IPS-18c (cell line): ENCODE data around the gene GSTM1.
A peak's percentile ranks its signal among the peaks of the same experiment; 100 is the strongest.
"Not testable (repeated sequence)": the region's sequence is repeated elsewhere in the genome, so short reads cannot be mapped to it uniquely, and the experiment has no call there.

Source experiments
- H3K4me3 ChIP-seq: 2 replicates; pipeline ENCODE4 v1.7.0; 2013; ENCODE audit warnings: low read depth, mild to moderate bottlenecking, low read length, moderate library complexity; ENCODE audit not compliant: insufficient read depth
- H3K9me3 ChIP-seq: one replicate; pipeline ENCODE4 v1.6.1; 2013; ENCODE audit warnings: mild to moderate bottlenecking, low read length, moderate library complexity; ENCODE audit not compliant: control insufficient read depth, insufficient read depth

Gene GSTM1

DNA sequence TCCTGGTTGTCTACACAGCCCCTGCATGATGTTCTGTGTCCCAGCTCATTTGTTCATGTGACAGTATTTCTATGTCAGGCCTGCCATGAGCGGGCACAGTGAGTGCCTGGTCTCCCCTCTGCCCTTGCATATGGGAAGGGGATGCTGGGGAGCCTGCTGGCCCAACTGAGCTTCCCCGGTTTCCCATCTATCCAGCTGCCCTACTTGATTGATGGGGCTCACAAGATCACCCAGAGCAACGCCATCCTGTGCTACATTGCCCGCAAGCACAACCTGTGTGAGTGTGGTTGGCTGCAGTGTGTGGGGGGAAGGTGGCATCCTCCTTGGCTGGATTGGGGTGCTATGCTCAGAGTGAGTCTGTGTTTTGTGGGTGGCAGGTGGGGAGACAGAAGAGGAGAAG, 30.2 kb upstream of the GSTM1 start:
- Histone ChIP-seq H3K9me3 (peaks cover 2% of the 10 kb centered on the region), H3K4me3 (no peak overlapping the region)

DNA sequence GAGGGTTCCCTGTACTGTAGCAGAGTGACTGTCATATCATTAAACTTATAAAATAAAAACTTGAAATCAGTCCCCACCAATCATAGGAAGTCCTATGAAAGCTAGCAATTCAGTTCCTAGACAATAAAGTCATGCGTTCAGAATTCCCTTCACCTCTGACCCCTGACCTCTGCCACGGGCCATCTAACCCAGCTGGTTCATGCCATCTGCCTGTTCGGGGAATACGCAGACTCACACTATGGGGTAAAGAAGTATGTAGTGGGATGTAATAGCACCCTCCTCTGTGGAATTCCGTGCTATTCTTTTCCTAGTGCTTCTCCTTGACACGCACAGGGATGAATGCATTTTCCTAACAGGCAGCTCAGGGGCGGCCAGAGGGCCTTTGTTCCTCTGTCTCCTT, 29.6 kb upstream of the GSTM1 start:
- H3K4me3 ChIP-seq, result no peak overlapping the region

DNA sequence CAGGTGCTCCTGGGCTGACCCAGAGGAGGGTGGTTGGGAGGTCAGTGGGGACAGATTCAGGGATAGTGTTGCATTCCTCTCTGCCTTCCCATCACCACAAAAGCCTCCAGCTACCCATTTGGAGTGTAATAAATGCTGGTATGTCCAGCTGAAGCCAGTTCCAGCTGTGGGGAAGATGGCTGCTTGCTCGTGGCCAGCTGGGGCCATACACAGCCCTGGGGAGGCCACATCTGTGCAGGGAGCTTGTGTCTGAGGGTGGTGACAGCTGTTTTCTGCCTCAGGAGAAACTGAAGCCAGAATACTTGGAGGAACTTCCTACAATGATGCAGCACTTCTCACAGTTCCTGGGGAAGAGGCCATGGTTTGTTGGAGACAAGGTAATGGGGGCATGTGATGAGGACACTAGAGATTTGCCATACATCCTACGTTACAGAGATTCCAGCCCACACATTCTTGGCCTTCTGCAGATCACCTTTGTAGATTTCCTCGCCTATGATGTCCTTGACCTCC, 29.0 kb upstream of the GSTM1 start:
- Histone ChIP-seq H3K4me3 (no peak overlapping the region), H3K9me3 (peaks cover 2% of the 10 kb centered on the region)

More for the DNA sequence above, 29.6 kb upstream of the GSTM1 start:
- H3K9me3 ChIP-seq, result peaks cover 2% of the 10 kb centered on the region

DNA sequence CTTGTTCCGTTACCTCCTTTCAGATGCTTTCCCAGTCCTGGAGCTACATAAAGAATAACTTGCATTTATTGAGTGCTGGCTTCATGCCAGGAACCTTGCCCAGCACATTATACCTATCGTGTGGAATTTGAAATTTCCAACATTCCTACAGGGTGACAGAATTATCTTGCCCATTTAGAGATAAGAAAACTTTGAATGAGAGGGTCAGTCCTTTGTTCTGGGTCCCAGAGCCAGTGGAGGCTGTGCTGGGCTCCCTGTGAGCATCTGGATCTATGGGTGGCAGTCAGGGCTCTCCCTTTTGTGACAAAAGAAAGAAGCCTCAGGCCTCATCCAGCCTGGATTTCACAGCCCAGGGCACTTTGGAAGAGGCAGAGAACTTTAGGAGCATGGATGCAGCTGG, 28.5 kb upstream of the GSTM1 start:
- H3K4me3 ChIP-seq, result no peak overlapping the region

DNA sequence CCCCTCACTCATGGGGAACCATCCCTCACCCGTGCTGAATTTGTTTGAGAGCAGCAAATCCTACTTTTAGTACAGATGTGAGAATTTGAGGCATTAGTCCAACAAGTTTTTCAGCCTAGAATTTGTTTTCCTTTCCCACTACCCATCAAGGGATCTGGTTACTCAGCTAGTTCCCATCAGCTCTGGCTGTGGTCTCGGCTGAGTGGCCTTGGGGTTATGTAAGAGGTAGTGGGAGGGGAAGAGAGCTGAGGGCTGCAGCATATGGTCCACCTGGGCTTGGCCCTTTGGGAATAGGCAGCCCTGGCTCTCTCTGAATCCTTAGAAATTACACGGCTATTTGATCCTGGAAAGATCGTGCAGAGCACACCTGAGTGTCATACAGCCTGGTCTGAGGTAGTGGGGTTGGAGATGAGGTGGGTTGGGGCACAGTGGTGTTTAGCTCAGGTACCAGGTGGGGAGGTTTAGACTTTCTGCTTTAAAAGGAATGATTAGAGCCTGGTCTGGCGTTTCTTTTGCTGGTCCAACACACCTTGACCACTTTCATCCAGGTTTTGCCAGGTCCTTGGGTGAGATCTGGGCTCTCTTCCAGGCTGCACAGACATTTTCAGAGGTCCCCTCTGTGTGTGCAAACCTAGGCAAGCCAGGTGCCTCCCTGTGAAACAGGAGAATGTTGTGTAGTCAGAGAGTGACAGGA, 27.5 kb upstream of the GSTM1 start:
- H3K9me3 ChIP-seq, result peaks cover 2% of the 10 kb centered on the region
- H3K4me3 ChIP-seq, result no peak overlapping the region

More for the DNA sequence above, 28.5 kb upstream of the GSTM1 start:
- H3K9me3 ChIP-seq, result peaks cover 2% of the 10 kb centered on the region

DNA sequence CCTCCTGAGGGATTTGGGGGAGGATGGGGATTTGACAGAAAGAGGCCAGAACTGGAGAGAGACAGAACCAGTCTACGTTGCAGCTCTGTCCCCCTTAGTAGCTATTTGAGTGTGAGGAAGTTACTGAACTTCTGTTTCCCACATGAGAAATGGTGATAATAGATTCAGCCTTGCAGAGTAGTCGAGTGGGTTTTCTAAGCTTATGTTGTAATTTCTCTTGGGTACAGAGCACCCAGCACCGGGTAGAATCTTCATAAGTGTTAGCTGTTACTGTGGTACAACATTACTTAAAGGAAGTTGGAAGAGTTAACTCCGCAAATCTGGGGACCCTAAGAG, 27.0 kb upstream of the GSTM1 start:
- H3K4me3 ChIP-seq, H3K9me3 ChIP-seq: not testable (repeated sequence)

DNA sequence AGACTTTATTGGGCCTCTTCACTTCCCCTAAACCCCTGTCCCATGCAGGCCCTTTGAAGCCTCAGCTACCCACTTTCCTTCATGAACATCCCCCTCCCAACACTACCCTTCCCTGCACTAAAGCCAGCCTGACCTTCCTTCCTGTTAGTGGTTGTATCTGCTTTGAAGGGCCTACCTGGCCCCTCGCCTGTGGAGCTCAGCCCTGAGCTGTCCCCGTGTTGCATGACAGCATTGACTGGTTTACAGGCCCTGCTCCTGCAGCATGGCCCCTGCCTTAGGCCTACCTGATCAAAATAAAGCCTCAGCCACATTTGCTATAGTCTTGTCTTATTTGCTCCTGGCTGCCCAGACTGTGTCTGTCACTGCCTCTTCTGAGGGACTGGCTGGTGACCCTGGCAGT, 26.2 kb upstream of the GSTM1 start:
- H3K4me3 ChIP-seq, result no peak overlapping the region
- H3K9me3 ChIP-seq, result peaks cover 2% of the 10 kb centered on the region

DNA sequence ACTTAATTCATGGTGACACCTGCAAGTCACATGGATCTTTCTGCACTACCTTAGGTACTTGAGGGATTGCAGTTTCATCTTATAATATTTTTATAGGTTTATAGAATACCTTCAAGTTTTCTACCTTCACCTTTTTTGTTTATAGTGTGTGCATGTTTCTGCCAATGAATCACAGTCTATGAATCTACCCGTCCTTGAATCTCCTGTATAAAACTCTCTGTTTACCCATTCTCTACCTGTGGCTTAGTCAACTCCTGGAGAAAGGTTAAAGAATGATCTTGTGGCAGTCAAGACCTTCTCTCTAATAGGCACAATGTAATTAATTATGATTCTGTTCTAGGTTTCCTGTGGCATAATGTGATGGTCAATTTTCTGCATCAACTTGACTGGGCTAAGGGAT, 22.9 kb upstream of the GSTM1 start:
- no peak overlapping the region for H3K4me3 ChIP-seq
- peaks cover 2% of the 10 kb centered on the region for H3K9me3 ChIP-seq

DNA sequence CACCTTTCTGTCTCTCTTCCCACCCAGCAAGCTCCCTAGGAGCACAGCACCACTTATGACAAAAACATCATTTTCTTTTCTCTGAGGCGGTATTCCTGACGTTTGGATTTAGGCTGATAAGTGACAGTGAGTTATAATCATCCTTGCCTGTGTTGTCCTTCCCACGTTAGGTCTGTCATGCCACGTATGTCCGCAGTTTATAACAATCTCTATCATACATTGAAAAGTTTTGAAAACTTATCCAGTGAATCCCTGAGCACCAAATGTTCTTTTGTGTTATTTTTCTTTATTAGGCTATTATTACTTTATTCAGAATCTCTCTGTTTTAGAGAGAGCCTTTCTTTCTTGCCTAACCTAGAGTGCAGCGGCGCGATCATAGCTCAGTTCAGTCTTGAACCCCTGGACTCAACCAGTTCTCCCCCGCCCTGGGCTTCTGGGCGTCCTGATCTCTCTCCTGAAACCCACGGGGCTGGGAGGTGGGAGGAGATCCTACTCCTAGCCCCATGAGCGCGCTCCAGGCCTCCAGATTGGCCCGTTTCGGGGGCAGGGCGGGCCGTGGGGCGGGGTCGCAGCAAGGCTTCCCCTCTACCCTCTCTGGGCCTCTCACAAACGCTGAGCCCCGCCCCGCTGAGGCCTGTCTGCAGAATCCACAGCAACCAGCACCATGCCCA, 20.0 kb upstream of the GSTM1 start, which contains the start of gene GSTM2:
TSS of gene GSTM2 (plus strand) at position 606 of the 671 bp plus-strand sequence. CDS start at position 665, 59 bp downstream.
- peak within 1 kb of the TSS; percentile 43 for H3K4me3 ChIP-seq

DNA sequence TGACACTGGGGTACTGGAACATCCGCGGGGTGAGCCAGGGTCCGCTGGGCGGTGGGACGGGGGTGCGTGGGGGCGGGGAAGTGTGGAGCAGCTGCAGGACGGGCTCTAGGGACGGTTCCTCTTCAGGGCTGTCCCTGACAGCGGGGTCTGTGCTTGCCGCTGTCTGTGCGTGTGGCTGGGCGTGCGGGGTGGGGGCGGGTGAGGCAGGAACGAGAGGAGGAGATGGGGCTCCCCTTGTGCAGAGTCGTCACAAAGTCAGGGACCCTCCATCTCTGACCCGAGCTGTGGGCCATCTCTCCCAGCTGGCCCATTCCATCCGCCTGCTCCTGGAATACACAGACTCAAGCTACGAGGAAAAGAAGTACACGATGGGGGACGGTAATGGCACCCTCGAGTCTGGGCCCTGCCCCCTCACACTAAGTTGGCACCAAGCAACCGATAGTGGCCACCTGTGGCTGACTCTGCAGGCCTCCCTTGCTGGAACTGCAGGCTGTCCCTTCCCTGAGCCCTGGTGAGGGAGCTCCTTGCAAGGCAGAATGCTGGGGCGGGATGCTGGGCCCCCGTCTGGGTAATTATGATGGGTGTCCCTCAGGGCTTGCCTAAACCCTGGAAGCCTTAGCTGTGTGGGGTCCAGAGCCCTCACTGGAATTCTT, 19.4 kb upstream of the GSTM1 start:
- no peaks in the 10 kb centered on the region for H3K9me3 ChIP-seq
- H3K4me3 ChIP-seq, result peak overlapping the region; percentile 43

More for the DNA sequence above, 20.0 kb upstream of the GSTM1 start, which contains the start of gene GSTM2:
- no peaks in the 10 kb centered on the region for H3K9me3 ChIP-seq

DNA sequence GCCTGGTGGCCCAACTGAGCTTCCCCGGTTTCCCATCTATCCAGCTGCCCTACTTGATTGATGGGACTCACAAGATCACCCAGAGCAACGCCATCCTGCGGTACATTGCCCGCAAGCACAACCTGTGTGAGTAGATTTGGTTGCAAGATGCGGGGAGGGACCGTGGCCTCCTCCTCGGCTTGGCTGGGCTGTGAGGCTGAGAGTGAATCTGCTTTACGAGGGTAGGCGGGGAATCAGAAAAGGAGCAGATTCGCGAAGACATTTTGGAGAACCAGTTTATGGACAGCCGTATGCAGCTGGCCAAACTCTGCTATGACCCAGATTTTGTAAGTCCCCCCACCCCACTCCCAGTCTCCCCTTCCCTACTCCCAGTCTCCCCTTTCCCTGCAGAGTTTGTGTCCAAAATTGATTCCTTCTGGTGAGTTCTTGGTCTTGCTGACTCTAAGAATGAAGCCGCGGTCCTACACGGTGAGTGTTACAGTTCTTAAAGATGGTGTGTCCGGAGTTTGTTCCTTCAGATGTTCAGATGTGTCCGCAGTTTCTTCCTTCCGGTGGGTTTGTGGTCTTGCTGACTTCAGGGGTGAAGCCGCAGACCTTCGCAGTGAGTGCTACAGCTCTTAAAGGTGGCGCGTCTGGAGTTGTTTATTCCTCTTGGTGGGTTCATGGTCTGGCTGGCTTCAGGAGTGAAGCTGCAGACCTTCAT, 18.2 kb upstream of the GSTM1 start:
- no peaks in the 10 kb centered on the region for H3K9me3 ChIP-seq
- no peak overlapping the region for H3K4me3 ChIP-seq

DNA sequence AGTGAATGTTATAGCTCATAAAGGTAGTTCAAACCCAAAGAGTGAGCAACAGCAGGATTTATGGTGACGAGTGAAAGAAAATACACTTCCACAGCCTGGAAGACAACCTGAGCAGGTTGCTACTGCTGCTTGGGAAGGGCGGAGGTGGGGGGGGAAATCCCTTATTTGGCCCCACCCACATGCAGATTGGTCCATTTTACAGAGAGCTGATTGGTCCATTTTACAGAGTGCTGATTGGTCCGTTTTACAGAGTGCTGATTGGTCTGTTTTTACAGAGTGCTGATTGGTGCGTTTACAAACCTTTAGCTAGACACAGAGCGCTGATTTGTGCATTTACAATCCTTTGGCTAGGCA, 17.7 kb upstream of the GSTM1 start:
- not testable (repeated sequence) for H3K9me3 ChIP-seq, H3K4me3 ChIP-seq

DNA sequence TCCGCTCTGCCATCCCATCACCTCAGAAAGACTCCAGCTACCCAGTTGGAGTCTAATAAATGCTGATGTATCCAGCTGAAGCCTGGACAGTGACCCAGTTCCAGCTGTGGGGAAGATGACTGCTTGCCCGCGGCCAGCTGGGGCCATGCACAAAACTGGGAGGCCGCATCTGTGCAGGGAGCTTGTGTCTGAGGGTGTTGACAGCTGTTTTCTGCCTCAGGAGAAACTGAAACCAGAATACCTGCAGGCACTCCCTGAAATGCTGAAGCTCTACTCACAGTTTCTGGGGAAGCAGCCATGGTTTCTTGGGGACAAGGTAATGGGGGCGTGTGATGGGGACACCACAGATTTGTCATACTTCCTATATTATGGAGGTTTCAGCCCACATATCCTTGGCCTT, 16.6 kb upstream of the GSTM1 start:
- no peaks in the 10 kb centered on the region for H3K9me3 ChIP-seq
- H3K4me3 ChIP-seq, result no peak overlapping the region

DNA sequence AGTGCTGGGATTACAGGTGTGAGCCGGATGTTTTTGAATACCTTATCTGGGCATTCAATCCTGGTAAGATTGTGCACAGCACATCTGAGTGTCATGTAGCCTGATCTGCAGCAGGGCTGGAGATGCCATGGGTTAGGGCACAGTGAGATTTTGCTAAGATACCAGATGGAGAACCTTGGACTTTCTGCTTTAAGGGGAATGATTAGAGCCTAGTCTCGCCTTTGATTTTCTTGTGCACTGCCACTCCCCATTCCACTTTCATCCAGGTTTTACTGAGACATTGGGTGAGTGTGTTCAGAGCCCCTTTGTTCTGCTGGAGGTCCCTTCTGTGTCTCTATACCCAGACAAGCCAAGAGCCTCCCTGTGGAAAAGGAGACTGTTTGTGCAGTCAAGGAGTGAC, 13.8 kb upstream of the GSTM1 start:
- not testable (repeated sequence) for H3K4me3 ChIP-seq, H3K9me3 ChIP-seq

DNA sequence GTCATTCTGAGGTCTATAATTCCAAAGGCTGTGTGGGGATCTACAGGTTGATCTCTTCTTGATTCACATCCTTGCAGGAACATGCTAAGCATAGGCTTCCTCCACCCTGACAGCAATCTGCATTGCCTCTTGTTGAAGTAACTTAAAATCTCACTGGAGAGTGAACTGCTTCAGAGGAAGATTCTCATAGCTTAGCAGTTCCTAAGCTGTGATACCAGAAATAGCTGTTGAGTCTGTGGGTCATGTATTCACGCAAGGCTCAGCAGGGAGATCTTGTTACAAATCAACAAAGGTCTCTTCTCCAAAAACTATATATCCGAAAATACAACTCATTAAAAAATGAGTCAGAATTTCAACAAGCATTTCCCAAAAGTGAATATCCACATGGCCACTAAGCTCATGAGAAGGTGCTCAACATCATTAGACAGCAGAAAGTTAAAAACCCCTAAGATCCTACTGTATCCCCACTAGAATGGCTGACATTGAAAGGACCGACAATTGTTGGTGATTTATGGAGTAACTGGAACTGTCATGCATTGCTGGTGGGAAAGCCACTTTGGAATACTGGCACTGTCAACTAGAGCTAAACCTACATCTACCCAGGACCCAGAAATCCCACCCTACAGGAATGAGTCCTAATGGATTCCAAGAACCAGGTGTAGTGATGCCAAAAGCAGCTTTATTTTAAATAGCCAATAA, 10.8 kb upstream of the GSTM1 start:
- H3K4me3 ChIP-seq, H3K9me3 ChIP-seq: not testable (repeated sequence)

DNA sequence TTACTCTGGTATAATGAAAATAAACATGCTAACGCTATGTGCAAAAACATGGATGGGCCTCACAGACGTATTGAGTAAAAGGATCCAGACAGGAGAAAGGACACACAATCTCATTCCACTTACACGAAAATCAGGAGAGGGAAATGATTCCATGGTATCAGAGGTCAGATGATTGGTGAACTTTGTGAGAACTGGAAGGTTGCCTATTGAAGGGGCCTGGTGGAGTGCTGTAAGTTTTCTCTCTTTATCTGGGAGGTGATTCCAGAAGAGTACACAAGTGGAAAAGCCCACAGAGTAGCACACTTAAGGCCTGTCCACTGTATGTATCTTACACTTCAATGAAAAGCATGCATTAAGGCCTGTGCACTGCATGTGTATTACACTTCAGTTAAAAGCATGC, 10.2 kb upstream of the GSTM1 start:
- H3K4me3 ChIP-seq, result no peak overlapping the region
- no peaks in the 10 kb centered on the region for H3K9me3 ChIP-seq

DNA sequence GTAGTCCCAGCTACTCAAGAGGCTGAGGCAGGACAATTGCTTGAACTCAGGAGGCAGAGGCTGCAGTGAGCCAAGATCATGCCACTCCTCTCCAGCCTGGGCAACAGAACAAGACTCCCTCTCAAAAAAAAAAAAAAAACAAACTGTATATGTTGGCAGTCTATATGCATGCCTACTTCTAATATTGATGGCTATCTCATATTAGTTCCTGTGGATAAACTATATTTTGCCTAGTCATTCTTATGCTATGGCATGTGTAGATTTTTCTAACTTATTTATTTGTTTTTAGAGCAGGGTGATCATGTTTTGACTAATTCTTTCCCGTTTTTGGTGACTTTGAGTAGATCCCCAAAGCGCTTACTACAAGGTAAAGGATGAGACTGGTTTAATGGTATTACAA, 9.0 kb upstream of the GSTM1 start:
- not testable (repeated sequence) for H3K4me3 ChIP-seq, H3K9me3 ChIP-seq
